GM21529 (cell line): ENCODE data around the gene XYLT2.
A peak's percentile ranks its signal among the peaks of the same experiment; 100 is the strongest.
"Not testable (repeated sequence)": the region's sequence is repeated elsewhere in the genome, so short reads cannot be mapped to it uniquely, and the experiment has no call there.

ENCODE experiments used
- ATAC-seq: cut with Tn5 transposase; IDR thresholded peaks from one replicate; pipeline ENCODE4 v1.9.1; 2021; ENCODE audit not compliant: unreplicated experiment

XYLT2 gene

GRCh38 chr17:50388728-50389127 is 42.8 kb downstream of the XYLT2 start:
- ATAC-seq, result no peak

GRCh38 chr17:50389534-50389933 is 43.6 kb downstream of the XYLT2 start:
- ATAC-seq, result no peak

- ATAC-seq, result no peak
Measured at GRCh38 chr17:50392621-50393020, 46.7 kb downstream of the XYLT2 start.

- ATAC-seq, result no peak
Measured at GRCh38 chr17:50393700-50394099, 47.8 kb downstream of the XYLT2 start.

- ATAC-seq, result no peak
Measured at GRCh38 chr17:50394711-50395110, 48.8 kb downstream of the XYLT2 start.

- ATAC-seq, result no peak
Measured at GRCh38 chr17:50396261-50397110, 50.6 kb downstream of the XYLT2 start.

- peak; percentile 95 for ATAC-seq
Measured at GRCh38 chr17:50397111-50397918, 51.4 kb downstream of the XYLT2 start, which contains the start of gene LRRC59. TSS of gene LRRC59 (minus strand) at chr17:50397523. CDS start at chr17:50397317, 206 bp downstream.

- no peak for ATAC-seq
Measured at GRCh38 chr17:50397919-50398285, 52.0 kb downstream of the XYLT2 start.

GRCh38 chr17:50398672-50399071 is 52.7 kb downstream of the XYLT2 start:
- not testable (repeated sequence) for ATAC-seq

- ATAC-seq, result not testable (repeated sequence)
Measured at GRCh38 chr17:50399591-50399990, 53.7 kb downstream of the XYLT2 start.

GRCh38 chr17:50405351-50405750 is 59.4 kb downstream of the XYLT2 start:
- not testable (repeated sequence) for ATAC-seq

- no peak for ATAC-seq
Measured at GRCh38 chr17:50406578-50406977, 60.7 kb downstream of the XYLT2 start.

GRCh38 chr17:50407921-50408320 is 62.0 kb downstream of the XYLT2 start:
- ATAC-seq, result no peak
